Measurements from ENCODE around the gene ZRANB1.
A peak's percentile ranks its signal among the peaks of the same experiment; 100 is the strongest.

ZRANB1 gene

GRCh38 chr10:124941823-124942222, at the start of gene ZRANB1:
Gene ZRANB1 (plus strand): TSS chr10:124942123. CDS start chr10:124942494, 371 bp downstream.
- H3K36me3 ChIP-seq (ENCODE audit: control insufficient read depth in 1 of 2, insufficient read depth in 2 of 2, low read length in 2 of 2) = peaks cover 0 to 4% of the 10 kb centered on the region in 2 donors
- no peak within 1 kb of the TSS for H3K9ac ChIP-seq (ENCODE audit: low read depth in 1 of 2, low read length in 2 of 2)
- H3K4me1 ChIP-seq (ENCODE audit: control insufficient read depth in 1 of 2, insufficient read depth in 2 of 2, low read length in 2 of 2) = peaks cover 9 to 12% of the 10 kb centered on the region in 2 donors
- peak within 1 kb of the TSS in 1 of 2 donors; percentile 4 for H3K4me3 ChIP-seq (ENCODE audit: low read depth in 1 of 2, low read length in 2 of 2)
- H3K27ac ChIP-seq (ENCODE audit: low read depth, low read length) = no peak within 1 kb of the TSS
- H3K27me3 ChIP-seq (ENCODE audit: control insufficient read depth in 1 of 2, insufficient read depth in 2 of 2, low read length in 2 of 2) = no peaks in the 10 kb centered on the region
- no peaks in the 10 kb centered on the region for H3K9me3 ChIP-seq (ENCODE audit: control insufficient read depth in 1 of 2, low read length in 2 of 2)

- H3K36me3 ChIP-seq (ENCODE audit: control insufficient read depth in 1 of 2, insufficient read depth in 2 of 2, low read length in 2 of 2) = no peaks in the 10 kb centered on the region
- H3K27ac ChIP-seq (ENCODE audit: low read depth, low read length) = no peak overlapping the region
- no peaks in the 10 kb centered on the region for H3K27me3 ChIP-seq (ENCODE audit: control insufficient read depth in 1 of 2, insufficient read depth in 2 of 2, low read length in 2 of 2)
Measured at GRCh38 chr10:124892905-124893304, 49.0 kb upstream of the ZRANB1 start.

GRCh38 chr10:124894569-124895215, 47.2 kb upstream of the ZRANB1 start:
- Histone ChIP-seq H3K9me3 (ENCODE audit: control insufficient read depth in 1 of 2, low read length in 2 of 2) (no peaks in the 10 kb centered on the region), H3K9ac (ENCODE audit: low read depth in 1 of 2, low read length in 2 of 2) (no peak overlapping the region), H3K27me3 (ENCODE audit: control insufficient read depth in 1 of 2, insufficient read depth in 2 of 2, low read length in 2 of 2) (no peaks in the 10 kb centered on the region), H3K4me1 (ENCODE audit: control insufficient read depth in 1 of 2, insufficient read depth in 2 of 2, low read length in 2 of 2) (no peaks in the 10 kb centered on the region), H3K4me3 (ENCODE audit: low read depth in 1 of 2, low read length in 2 of 2) (no peak overlapping the region), H3K36me3 (ENCODE audit: control insufficient read depth in 1 of 2, insufficient read depth in 2 of 2, low read length in 2 of 2) (no peaks in the 10 kb centered on the region), H3K27ac (ENCODE audit: low read depth, low read length) (no peak overlapping the region)

More at GRCh38 chr10:124892905-124893304, 49.0 kb upstream of the ZRANB1 start:
- no peaks in the 10 kb centered on the region for H3K4me1 ChIP-seq (ENCODE audit: control insufficient read depth in 1 of 2, insufficient read depth in 2 of 2, low read length in 2 of 2)
- H3K9me3 ChIP-seq (ENCODE audit: control insufficient read depth in 1 of 2, low read length in 2 of 2) = no peaks in the 10 kb centered on the region
- no peak overlapping the region for H3K4me3 ChIP-seq (ENCODE audit: low read depth in 1 of 2, low read length in 2 of 2)
- no peak overlapping the region for H3K9ac ChIP-seq (ENCODE audit: low read depth in 1 of 2, low read length in 2 of 2)

GRCh38 chr10:124896751-124897150, 45.2 kb upstream of the ZRANB1 start:
- Histone ChIP-seq H3K4me1 (ENCODE audit: control insufficient read depth in 1 of 2, insufficient read depth in 2 of 2, low read length in 2 of 2) (no peaks in the 10 kb centered on the region), H3K4me3 (ENCODE audit: low read depth in 1 of 2, low read length in 2 of 2) (no peak overlapping the region), H3K27ac (ENCODE audit: low read depth, low read length) (no peak overlapping the region), H3K27me3 (ENCODE audit: control insufficient read depth in 1 of 2, insufficient read depth in 2 of 2, low read length in 2 of 2) (no peaks in the 10 kb centered on the region), H3K9me3 (ENCODE audit: control insufficient read depth in 1 of 2, low read length in 2 of 2) (no peaks in the 10 kb centered on the region), H3K36me3 (ENCODE audit: control insufficient read depth in 1 of 2, insufficient read depth in 2 of 2, low read length in 2 of 2) (no peaks in the 10 kb centered on the region), H3K9ac (ENCODE audit: low read depth in 1 of 2, low read length in 2 of 2) (no peak overlapping the region)

GRCh38 chr10:124898471-124898870, 43.5 kb upstream of the ZRANB1 start:
- Histone ChIP-seq H3K9me3 (ENCODE audit: control insufficient read depth in 1 of 2, low read length in 2 of 2) (no peaks in the 10 kb centered on the region), H3K4me1 (ENCODE audit: control insufficient read depth in 1 of 2, insufficient read depth in 2 of 2, low read length in 2 of 2) (no peaks in the 10 kb centered on the region), H3K27me3 (ENCODE audit: control insufficient read depth in 1 of 2, insufficient read depth in 2 of 2, low read length in 2 of 2) (no peaks in the 10 kb centered on the region), H3K36me3 (ENCODE audit: control insufficient read depth in 1 of 2, insufficient read depth in 2 of 2, low read length in 2 of 2) (no peaks in the 10 kb centered on the region), H3K4me3 (ENCODE audit: low read depth in 1 of 2, low read length in 2 of 2) (no peak overlapping the region), H3K9ac (ENCODE audit: low read depth in 1 of 2, low read length in 2 of 2) (no peak overlapping the region), H3K27ac (ENCODE audit: low read depth, low read length) (no peak overlapping the region)

GRCh38 chr10:124899151-124899550, 42.8 kb upstream of the ZRANB1 start:
- Histone ChIP-seq H3K9me3 (ENCODE audit: control insufficient read depth in 1 of 2, low read length in 2 of 2) (no peaks in the 10 kb centered on the region), H3K36me3 (ENCODE audit: control insufficient read depth in 1 of 2, insufficient read depth in 2 of 2, low read length in 2 of 2) (no peaks in the 10 kb centered on the region), H3K4me3 (ENCODE audit: low read depth in 1 of 2, low read length in 2 of 2) (no peak overlapping the region), H3K27me3 (ENCODE audit: control insufficient read depth in 1 of 2, insufficient read depth in 2 of 2, low read length in 2 of 2) (no peaks in the 10 kb centered on the region), H3K27ac (ENCODE audit: low read depth, low read length) (no peak overlapping the region), H3K9ac (ENCODE audit: low read depth in 1 of 2, low read length in 2 of 2) (no peak overlapping the region), H3K4me1 (ENCODE audit: control insufficient read depth in 1 of 2, insufficient read depth in 2 of 2, low read length in 2 of 2) (no peaks in the 10 kb centered on the region)

GRCh38 chr10:124902462-124902861, 39.5 kb upstream of the ZRANB1 start:
- no peaks in the 10 kb centered on the region for H3K4me1 ChIP-seq (ENCODE audit: control insufficient read depth in 1 of 2, insufficient read depth in 2 of 2, low read length in 2 of 2)
- H3K27ac ChIP-seq (ENCODE audit: low read depth, low read length) = no peak overlapping the region
- no peaks in the 10 kb centered on the region for H3K36me3 ChIP-seq (ENCODE audit: control insufficient read depth in 1 of 2, insufficient read depth in 2 of 2, low read length in 2 of 2)
- no peak overlapping the region for H3K9ac ChIP-seq (ENCODE audit: low read depth in 1 of 2, low read length in 2 of 2)
- H3K9me3 ChIP-seq (ENCODE audit: control insufficient read depth in 1 of 2, low read length in 2 of 2) = no peaks in the 10 kb centered on the region
- H3K4me3 ChIP-seq (ENCODE audit: low read depth in 1 of 2, low read length in 2 of 2) = no peak overlapping the region
- H3K27me3 ChIP-seq (ENCODE audit: control insufficient read depth in 1 of 2, insufficient read depth in 2 of 2, low read length in 2 of 2) = no peaks in the 10 kb centered on the region

- Histone ChIP-seq H3K4me3 (ENCODE audit: low read depth in 1 of 2, low read length in 2 of 2) (no peak overlapping the region), H3K9me3 (ENCODE audit: control insufficient read depth in 1 of 2, low read length in 2 of 2) (no peaks in the 10 kb centered on the region), H3K27me3 (ENCODE audit: control insufficient read depth in 1 of 2, insufficient read depth in 2 of 2, low read length in 2 of 2) (no peaks in the 10 kb centered on the region), H3K9ac (ENCODE audit: low read depth in 1 of 2, low read length in 2 of 2) (no peak overlapping the region), H3K4me1 (ENCODE audit: control insufficient read depth in 1 of 2, insufficient read depth in 2 of 2, low read length in 2 of 2) (no peaks in the 10 kb centered on the region), H3K27ac (ENCODE audit: low read depth, low read length) (no peak overlapping the region), H3K36me3 (ENCODE audit: control insufficient read depth in 1 of 2, insufficient read depth in 2 of 2, low read length in 2 of 2) (no peaks in the 10 kb centered on the region)
Measured at GRCh38 chr10:124903111-124903510, 38.8 kb upstream of the ZRANB1 start.

GRCh38 chr10:124904796-124905195, 37.1 kb upstream of the ZRANB1 start:
- Histone ChIP-seq H3K9ac (ENCODE audit: low read depth in 1 of 2, low read length in 2 of 2) (no peak overlapping the region), H3K27me3 (ENCODE audit: control insufficient read depth in 1 of 2, insufficient read depth in 2 of 2, low read length in 2 of 2) (no peaks in the 10 kb centered on the region), H3K27ac (ENCODE audit: low read depth, low read length) (no peak overlapping the region), H3K4me1 (ENCODE audit: control insufficient read depth in 1 of 2, insufficient read depth in 2 of 2, low read length in 2 of 2) (no peaks in the 10 kb centered on the region), H3K4me3 (ENCODE audit: low read depth in 1 of 2, low read length in 2 of 2) (no peak overlapping the region), H3K9me3 (ENCODE audit: control insufficient read depth in 1 of 2, low read length in 2 of 2) (no peaks in the 10 kb centered on the region), H3K36me3 (ENCODE audit: control insufficient read depth in 1 of 2, insufficient read depth in 2 of 2, low read length in 2 of 2) (no peaks in the 10 kb centered on the region)

- Histone ChIP-seq H3K9me3 (ENCODE audit: control insufficient read depth in 1 of 2, low read length in 2 of 2) (no peaks in the 10 kb centered on the region), H3K27ac (ENCODE audit: low read depth, low read length) (no peak overlapping the region), H3K27me3 (ENCODE audit: control insufficient read depth in 1 of 2, insufficient read depth in 2 of 2, low read length in 2 of 2) (no peaks in the 10 kb centered on the region), H3K4me1 (ENCODE audit: control insufficient read depth in 1 of 2, insufficient read depth in 2 of 2, low read length in 2 of 2) (peaks cover 5 to 6% of the 10 kb centered on the region in 2 donors), H3K4me3 (ENCODE audit: low read depth in 1 of 2, low read length in 2 of 2) (no peak overlapping the region), H3K36me3 (ENCODE audit: control insufficient read depth in 1 of 2, insufficient read depth in 2 of 2, low read length in 2 of 2) (no peaks in the 10 kb centered on the region), H3K9ac (ENCODE audit: low read depth in 1 of 2, low read length in 2 of 2) (no peak overlapping the region)
Measured at GRCh38 chr10:124906551-124907001, 35.3 kb upstream of the ZRANB1 start.

All from duodenal mucosa (tissue), 2 donors.